Kidney capillary endothelial cell (primary cell): Measurements from ENCODE around the gene CASP3.
"Not testable (repeated sequence)": the region's sequence is repeated elsewhere in the genome, so short reads cannot be mapped to it uniquely, and the experiment has no call there.

Experiments used
- DNase-seq: peaks from one replicate; pipeline ENCODE4 v3.0.0-alpha.2; 2018; ENCODE audit warnings: low spot score

Gene CASP3

DNA sequence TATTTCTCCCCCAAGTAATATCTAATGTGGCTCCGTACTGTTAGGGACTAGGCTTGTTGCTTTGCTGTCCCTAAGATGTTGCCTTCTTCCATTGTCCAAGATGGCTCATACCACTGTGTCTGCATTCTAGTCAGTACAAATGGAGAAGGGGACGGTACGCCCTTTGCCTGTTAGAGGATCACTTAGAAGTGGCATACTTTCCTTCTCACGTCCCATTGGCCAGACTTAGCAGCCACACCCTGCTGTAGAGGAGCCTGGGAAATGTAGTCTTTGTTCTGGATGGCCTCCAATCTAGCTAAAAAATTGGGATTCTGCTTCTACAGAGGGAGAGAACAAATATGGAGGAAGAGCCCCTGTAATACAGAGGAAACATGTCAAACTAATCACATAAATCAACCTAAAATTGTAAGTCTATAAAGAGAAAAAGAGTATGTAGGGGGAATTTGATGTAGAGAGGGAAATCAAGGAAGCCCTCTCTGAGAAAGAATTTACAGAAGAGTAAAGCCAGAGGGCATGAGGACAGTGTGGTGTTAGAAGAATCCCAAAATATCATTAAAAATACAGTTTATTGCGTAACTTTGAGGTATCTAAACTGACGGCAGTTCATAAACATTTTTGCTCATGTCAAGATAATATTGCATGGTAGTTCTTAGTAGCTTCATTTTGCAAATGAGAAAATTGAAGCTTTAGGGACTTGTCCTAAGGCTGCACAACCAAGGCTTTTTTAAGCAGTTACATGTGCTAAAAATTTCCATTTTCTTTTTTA is 15.4 kb upstream of the CASP3 start:
- no peak for DNase-seq

DNA sequence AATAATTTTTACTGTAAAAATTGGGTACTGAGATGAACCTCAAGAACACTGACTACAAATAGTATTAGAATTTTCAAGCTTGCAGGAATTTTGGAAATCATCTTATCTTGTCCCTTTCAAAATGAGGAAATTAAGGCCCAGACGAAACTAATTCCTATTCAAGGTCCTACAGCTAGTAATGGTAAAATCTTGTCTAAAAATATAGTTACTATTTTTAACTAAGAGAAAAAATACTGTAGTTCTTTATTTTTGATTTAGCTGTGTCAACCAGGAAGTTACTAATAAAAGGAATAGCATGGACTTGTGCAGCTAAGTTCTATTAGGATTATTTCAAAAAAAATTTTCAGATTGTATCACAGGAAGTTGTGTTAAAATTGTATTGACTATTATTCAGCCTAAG is 13.0 kb upstream of the CASP3 start:
- DNase-seq: peak; percentile 27

DNA sequence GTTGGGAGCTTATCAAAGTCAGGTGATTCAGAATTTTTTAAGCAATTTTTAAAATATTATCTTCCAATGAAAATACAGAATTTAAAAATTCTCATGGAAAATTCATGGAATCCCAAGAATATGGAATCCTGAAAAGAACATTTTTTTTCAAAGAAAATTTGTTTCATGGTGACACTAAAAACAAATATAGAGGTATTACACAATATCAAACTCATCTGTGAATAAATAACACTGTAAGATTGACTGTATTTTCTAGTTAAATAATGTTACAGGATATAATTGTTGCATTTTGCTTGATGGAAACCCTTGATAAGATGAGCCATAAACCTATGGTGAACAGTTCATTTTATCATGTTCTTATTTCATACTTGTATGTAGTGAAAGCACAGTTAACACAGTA is 11.7 kb upstream of the CASP3 start:
- DNase-seq: no peak

DNA sequence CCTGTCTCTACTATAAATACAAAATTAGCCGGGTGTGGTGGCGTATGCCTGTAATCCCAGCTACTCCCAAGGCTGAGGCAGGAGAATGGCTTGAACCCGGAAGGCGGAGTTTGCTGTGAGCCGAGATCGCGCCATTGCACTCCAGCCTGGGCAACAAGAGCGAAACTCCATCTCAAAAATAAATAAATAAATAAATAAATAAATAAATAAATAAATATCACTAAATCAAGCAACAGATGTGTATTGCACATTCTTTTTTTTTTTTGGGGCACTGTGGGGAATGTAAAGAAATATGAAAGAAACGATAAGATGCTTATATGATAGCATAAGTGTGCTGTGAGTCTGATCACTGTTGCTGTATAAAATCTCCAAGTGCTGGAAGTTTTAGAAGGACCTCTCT is 8.6 kb upstream of the CASP3 start:
- DNase-seq: not testable (repeated sequence)

DNA sequence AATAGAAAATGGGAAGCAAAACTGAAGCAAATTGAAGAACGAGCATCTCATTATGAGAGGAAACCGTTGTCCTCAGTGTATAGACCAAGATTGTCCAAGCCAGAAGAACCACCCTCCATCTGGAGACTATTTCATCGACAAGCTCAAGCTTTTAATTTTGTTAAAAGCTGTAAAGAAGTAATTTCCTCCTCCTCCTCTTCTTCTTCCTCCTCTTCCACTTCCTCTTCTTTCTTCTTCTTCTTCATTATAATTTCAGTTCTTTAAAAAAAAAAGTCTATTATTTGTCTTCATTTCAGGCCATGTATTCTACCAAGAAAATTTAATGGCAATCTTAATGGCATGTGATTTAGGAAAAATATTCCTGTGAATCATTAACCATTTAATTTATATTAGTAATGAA is 7.9 kb upstream of the CASP3 start:
- no peak for DNase-seq

DNA sequence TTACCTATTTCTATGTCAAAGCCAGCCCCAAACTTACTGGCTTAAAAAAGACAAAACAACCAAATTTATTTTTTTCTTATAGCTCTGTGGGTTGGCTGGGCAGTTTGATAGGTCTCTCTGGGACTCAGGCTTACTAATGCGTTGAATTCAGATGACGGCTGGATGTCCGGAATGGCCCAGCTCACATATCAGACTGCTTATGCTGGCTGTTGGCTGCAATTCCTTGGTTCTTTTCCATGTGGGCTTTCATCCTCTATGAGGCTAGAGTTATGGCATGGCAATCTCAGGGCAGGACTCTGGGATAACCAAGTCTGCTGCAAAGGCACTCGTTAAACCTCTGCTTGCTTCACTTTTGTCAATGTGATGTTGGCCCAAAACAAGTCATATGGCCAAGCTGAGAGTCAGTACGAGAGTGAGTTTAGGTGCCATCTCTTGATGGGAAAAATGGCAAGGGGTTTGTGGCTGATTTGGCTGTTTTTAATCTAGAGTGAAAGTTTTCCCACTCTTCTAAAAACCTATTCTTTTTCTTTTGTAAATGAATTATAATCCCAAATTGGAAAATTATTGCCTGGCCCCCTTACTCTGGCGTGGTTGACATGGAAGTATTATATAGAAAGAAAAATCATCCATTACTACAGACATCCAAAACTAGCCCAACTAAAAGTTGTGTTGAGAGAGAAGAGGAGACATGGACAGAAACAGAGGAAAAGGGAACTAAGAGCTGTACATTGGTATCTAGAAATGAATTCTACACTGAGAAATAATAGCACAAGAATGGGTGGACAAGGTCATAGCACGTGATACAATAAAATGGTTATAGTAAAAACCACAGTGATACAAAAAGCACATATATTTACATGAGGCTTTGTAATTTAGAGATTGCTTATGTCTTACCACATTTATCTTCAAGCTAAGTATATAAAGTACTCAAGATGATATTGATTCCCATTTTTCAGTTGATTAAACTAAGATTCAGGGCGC is 6.9 kb upstream of the CASP3 start:
- DNase-seq: no peak

DNA sequence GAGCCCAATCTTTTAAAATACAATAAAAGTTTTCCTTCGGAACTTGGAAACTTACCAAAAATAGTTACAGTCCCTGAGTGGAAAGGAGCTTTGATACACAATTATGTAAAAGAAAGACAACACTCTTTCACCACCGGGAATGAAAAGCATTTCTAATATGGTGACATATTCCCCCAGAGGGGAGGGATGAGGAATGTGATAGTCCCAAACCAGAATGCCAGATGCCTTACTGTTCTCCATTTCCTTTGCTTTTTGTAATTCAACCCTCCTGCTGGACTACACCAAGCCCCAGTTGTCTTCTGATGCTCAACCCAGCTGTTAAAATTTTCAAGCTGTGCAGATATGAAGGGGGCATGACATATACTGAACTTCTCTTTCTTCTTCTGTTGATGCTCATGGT is 4.4 kb upstream of the CASP3 start:
- DNase-seq: no peak

DNA sequence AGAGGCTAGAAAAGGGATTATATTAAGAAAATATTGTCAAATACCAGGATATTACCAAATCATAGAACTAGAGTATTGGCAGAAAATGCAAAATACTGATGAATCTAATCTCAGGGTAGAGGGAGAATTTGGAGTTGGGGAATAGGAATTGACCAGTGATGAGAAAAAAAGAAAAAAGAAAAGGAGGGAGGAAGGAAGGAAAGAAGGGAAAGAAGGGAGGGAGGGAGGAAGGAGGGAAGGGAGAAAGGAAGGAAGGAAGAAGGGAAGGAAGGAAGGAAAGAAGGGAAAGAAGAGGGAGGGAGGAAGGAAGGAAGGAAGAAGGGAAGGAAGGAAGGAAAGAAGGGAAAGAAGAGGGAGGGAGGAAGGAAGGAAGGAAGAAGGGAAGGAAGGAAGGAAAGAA is 3.4 kb upstream of the CASP3 start:
- DNase-seq: not testable (repeated sequence)

DNA sequence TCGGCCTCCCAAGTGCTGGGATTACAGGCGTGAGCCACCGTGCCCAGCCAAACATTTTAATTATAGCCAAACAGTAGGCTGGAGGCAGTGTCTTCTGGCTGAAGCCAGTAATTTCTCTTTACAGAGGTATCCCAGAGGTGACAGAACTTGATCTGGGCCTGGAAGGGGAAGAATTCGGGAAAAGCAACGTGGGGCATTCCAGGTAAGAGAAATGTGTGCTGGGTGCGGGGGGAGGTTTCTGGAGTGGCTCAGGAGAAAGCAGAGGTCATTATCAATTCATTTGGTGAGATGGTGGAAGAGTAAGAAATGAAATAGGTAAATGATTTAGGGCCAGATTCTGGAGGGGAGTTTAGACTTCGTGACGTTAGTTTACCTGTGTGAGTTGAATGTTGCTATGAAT is 2.7 kb upstream of the CASP3 start:
- DNase-seq: no peak

DNA sequence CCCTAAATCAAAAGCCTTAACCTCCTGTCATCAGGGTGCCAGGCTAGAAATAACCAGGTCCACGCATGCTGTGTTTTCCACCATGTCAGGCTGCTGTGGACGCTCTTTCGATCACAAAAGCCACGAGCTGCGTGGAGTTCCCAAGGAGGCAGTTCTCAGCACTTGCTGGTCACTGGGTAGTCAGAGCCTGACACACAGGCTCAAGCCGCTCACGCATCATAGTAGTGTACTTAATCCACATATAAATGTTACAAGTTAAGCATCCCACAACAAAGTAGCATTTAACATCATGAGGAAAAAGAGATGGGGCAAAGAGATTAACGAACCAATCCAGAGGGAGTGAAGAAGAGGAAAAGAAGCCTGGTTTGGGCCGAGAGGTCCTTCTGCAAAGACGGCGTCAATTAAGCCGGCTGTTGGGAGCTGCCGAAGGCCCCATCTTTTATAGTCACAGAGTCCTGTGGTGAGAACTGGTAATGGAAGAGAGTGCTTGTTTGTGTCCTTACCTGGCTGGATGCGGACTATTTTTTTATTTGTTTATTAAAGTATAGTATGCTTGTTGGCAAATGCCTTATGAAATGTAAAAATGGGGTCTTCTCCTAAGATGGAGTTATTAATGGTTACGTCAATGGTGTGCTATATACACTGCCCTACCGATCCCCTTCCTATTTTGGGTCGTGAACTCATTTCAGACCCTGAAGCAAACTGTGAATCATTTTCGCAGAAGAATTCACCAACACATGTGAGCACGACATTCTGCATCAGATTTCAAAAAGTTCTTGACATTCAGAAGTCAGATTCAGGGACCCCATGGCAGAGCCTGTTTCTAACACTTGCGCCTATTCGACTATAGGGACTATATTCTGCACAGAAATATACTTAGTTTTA is 966 bp upstream of the CASP3 start:
- peak; percentile 42 for DNase-seq

DNA sequence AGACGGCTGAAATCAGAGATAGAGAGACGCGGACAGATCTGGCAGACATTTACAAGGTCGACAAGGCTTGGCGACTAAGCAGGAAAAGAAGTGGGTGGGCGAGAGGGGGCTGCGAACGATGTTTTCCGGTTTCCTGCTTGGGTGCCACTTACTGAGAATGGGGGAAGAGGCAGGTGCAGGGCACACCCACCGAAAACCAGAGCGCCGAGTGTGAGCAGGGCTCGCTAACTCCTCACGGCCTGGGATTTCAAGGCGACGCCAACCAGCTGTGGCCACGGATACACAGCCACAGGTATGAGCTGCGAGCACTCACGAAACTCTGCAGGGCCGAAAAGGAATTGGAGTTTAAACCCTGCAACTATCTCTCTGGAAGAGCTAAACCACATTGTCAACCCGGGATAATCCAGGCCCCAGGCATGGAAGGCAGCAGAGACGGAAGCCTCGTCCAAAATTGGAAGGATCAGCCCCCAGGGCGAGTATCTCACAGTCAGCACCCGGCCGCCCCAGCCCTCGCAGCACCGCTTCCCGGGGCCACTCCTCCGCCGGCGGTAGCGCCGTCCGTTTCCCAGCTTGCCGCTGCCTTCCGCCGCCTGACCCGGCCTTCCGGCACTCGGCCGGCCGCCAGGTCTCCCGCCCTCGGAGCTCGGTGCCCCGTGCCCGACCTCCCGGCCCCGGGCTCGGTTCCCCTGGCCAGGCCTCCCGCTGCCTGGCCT is 778 bp downstream of the CASP3 start:
- DNase-seq: no peak

DNA sequence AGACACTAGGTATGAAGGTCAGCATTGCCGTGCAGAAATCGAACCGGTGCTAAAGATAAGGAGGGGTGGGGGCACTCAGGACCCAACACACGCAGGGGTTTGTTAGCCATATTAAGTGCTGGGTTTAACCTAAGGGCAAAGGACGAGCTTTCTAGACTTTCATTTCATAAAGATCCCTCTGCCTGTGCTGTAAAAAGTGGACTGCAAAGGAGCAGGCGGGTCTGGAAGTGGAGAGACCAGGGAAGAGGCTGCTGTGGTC is 1.3 kb downstream of the CASP3 start:
- DNase-seq: no peak

DNA sequence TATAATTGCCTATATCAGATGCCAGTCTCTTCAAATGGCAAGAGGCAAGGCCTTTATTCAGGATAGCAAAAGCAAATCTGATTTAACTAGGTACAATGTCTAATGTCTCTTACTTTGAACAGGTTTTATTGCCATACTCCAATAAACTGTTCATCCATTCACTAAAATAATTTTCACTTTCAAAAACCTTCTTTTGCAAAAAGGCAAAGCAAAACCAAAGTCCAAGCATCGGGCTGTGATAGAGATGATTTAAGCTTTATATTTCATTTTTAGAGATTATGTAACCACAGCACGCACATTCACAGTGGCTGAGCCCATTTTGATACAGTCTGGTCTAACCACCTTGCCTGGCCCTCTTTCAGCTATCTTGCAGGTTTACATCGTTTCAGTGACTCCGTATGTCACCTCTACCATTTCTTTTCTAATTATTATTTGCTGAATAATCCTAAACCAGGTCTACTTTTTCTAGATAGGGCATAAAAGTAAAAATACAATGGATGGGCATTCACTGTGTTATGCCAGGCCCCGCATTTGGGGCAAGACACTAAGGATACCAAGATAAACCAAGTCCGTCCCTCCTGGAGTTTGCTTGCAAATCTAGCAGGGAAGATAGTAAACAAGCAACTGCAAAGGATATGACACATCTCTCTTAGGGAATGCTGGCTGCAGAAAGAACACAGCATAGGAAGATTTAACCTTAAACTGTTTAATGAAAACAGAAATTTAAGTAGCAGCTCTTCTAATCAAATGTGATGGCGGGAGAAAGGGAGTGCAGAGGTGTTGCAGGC is 1.8 kb downstream of the CASP3 start:
- peak; percentile 37 for DNase-seq

DNA sequence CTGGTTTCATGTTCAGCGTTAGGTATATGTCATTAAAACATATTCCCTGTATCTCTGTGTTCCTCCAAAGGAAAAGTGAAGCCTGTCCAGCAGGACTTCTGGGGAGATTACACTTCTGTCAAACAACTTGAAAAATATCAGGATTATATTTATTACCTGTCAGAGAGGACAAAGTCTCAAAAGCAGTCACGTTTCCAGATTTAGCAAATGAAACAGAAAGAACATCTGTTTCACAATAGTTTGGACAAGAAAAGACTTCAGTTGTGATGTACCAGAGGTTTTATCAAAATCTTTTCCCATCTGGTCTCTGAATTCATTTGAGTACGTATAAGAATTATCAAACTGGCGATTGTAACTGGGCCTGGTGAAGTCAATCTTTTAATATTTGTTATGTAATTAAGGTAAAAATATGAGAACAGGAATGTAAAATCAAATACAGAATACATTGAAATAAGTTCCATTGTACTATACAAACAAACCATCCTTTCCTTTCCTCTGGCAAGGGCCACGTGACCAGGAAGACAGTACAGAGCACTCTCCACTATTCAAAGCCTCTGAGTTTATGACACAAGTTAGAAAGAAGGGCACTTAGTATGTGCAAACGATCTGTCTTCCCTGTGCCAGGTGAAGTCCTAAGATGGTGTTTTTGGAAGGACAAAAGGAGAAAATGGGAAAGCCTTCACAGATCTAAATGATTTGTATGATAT is 3.2 kb downstream of the CASP3 start:
- no peak for DNase-seq

DNA sequence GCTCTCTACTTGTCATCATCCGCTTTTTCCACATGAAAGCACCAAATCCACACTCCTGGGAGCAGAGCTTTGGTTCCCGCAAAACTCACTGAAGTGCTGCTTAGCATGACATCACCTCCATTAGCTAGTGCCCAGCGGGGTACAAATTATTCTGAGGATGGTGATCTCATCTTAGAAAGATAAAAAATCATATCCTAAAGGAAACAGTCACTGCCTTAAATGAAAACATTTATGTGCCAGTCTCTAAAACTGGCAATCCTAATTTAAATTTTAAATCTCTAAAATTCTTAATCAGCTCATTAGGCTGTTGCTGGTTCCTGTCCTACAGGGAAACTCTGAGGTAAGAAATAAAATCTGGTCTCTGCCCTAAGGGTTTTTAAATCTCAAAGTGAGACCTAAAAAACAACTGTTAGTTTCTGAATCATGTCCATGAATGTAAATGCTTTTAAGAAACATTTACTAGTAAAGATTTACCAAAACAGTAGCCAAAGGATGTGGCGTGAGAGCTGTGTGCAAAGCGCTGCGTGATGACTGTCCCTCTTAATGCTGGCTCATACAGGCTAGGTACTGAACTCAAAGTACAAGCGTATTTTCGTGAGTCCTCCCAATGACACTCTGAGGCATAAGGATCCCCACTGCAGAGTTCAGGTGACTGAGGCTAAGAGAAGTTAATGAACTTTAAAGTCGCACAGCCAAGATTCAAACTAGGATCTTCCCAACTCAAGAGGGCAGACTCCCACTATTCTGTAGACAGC is 4.5 kb downstream of the CASP3 start:
- DNase-seq: peak; percentile 47

DNA sequence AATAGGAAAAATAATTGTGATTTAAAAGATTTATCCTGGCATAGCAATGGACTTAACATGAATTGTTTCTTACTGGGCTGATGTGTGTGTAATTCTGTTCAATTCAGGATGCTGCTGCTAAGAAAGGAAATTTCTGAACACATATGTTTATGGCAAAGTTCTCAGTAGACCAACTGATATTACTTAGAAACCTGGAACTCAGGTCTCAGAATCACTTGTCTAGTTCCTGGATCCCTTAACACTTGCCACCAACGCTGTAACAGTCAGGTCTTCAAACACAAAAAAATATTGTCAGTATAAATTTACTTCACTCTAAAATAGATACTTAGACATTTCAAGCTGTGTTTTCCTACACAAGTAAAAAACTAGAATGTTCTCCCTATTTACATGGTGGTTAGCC is 5.5 kb downstream of the CASP3 start:
- DNase-seq: no peak

DNA sequence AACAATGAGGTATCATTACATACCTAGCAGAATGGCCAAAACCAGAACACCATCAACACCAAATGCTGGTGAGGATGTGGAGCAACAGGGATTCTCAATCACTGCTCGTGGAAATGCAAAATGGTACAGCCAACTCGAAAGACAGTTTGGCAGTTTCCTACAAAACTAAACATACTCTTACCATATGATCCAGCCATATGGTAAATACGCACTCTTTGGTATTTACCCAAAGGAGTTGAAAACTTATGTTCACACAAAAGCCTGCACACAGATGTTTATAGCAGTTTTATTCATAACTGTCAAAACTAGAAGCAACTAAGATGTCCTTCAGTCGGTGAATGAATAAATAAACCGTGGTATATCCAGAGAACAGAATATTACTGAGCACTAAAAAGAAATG is 7.8 kb downstream of the CASP3 start:
- DNase-seq: no peak

DNA sequence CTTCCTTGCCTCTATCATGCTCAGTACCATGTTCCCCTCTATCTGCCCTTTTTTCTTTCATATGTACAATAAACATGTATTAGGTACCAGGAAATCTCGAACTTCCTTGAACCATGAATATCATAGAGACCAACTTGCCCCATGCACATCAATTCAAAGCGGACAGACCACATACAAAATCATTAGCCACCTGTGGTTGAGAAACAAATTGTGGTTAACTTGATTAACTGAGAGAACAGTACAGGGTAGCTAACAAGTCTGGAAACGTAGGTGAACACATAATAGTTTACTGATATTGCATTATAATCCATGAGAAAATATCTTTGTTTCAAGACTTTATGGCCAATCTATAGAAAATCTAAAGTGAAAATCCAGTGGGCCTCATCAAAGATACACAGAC is 8.2 kb downstream of the CASP3 start:
- DNase-seq: no peak

DNA sequence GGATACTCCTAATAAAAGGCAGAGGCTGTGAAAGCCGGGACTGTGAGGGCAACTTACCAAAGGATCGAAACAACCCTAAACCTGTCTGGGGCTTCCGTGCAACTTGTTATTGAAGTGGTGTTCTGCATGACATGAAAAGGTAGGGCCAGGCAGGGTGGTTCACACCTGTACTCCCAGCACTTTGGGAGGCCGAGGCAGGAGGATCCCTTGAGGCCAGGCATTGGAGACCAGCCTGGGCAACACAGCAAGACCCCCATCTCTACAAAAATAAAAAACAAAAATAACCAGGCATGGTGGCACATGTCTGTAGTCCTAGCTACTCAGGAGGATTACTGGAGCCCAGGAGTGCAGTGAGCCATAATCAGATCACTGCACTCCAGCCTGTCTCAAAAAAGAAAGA is 12.3 kb downstream of the CASP3 start:
- DNase-seq: no peak

DNA sequence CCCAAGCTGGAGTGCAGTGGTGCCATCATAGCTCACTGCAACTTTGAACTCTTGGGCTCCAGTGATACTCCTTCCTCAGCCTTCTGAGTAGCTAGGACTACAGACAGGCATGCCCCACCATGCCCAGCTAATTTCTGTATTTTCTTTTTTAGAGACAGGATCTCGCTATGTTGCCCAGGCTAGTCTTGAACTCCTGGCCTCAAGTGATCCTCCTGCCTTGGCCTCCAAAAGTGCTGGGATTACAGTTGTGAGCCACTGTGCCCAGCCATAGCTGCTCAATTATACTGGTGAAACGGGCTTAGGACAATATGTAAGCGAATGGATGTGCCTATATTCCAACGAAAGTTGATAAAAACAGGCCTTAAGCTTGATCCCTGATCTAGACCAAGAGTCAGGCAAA is 13.1 kb downstream of the CASP3 start:
- no peak for DNase-seq
